ENCODE measurements around the gene MFSD2A. TPM values are rescaled to one million over a fixed set of nuclear protein-coding genes. Genes with fewer than 3 reads are reported as not detected.

Gene MFSD2A
- total and polyA plus RNA-seq, 10 of the 15 experiments (the other 5 are each of a cell fraction or from before 2014, with no cell fraction given), result 0.84 to 30.1 (median 15.2) TPM

GRCh38 chr1:39926820-39927219 is 28.1 kb upstream of the MFSD2A start:
- Histone ChIP-seq H3K9ac (ENCODE audit: control insufficient read depth, insufficient read depth, low read length) (no peak overlapping the region), H3K4me3 (no peak overlapping the region), H3K27me3 (replicated peaks in 1 of 2; ENCODE audit: control insufficient read depth in 2 of 2, insufficient read depth in 2 of 2, low read length in 1 of 2) (no peaks in the 10 kb centered on the region), H4K20me1 (ENCODE audit: control insufficient read depth, insufficient read depth) (no peaks in the 10 kb centered on the region), H3K4me2 (ENCODE audit: control insufficient read depth, insufficient read depth) (no peak overlapping the region), H3K27ac (ENCODE audit: control insufficient read depth, insufficient read depth) (no peak overlapping the region), H2AFZ (ENCODE audit: control insufficient read depth, low read depth, low read length) (no peak overlapping the region), H3K36me3 (ENCODE audit: control insufficient read depth in 2 of 2, insufficient read depth in 2 of 2, low read length in 1 of 2) (no peaks in the 10 kb centered on the region), H3K9me3 (replicated peaks; ENCODE audit: control insufficient read depth, insufficient read depth, low read length) (no peaks in the 10 kb centered on the region), H3K4me1 (ENCODE audit: control insufficient read depth, insufficient read depth, low read length) (no peaks in the 10 kb centered on the region), H3K79me2 (ENCODE audit: control insufficient read depth, insufficient read depth, low read length) (no peaks in the 10 kb centered on the region)
- intact Hi-C loops (cut with micrococcal nuclease; ENCODE audit: unreplicated experiment) (no loop called here), in situ Hi-C loops (cut with MboI) (no loop called here)
- RAD21 ChIA-PET (ENCODE audit: unreplicated experiment), result interaction anchor here (0.5 to 1.5 kb wide), 4 partner anchors 29 to 128 kb away, joined by 3 to 5 read pairs (median 3); no protein-coding TSS in a partner anchor
- CTCF ChIA-PET, result interaction anchor here (0.6 to 10.3 kb wide), 4 partner anchors 24 to 128 kb away, joined by 3 to 311 read pairs (median 10); no protein-coding TSS in a partner anchor
- BruUV-seq (replicated peaks), result no TSS peak
- no peak for DNase-seq (ENCODE audit: low read depth, low spot score)
- ATAC-seq, result no peak
- SMC1A ChIA-PET (ENCODE audit: uncharacterized antibody, unreplicated experiment), result interaction anchor here (1.4 kb wide), 1 partner anchor 55 kb away, joined by 3 read pairs; no protein-coding TSS in a partner anchor
- POLR2A ChIA-PET, result no interaction called here
- WGBS (ENCODE audit: insufficient coverage, insufficient replicate concordance, low lambda C conversion rate, missing lambda C conversion rate), result 64% methylated on average over 6 of the region's 6 CpGs
- FAIRE-seq, result no peak
- no peak for TF ChIP-seq SPI1 (IDR thresholded peaks at IDR 0.05; ENCODE audit: borderline replicate concordance, insufficient read depth, low read depth, low read length)
- no peak for TF ChIP-seq IKZF1 (conservative IDR thresholded peaks at IDR 0.05)
- TF ChIP-seq RUNX3 (IDR thresholded peaks at IDR 0.05; ENCODE audit: low read length), result no peak
- no peak for TF ChIP-seq RAD51 (IDR thresholded peaks at IDR 0.05)
- TF ChIP-seq PAX5 (IDR thresholded peaks at IDR 0.05; ENCODE audit: borderline replicate concordance, low read depth, low read length), result no peak
- TF ChIP-seq SREBF2 (IDR thresholded peaks at IDR 0.05; ENCODE audit: low read length), result no peak
- no peak for TF ChIP-seq SP1 (IDR thresholded peaks at IDR 0.05; ENCODE audit: low read depth, low read length)
- no peak for TF ChIP-seq TCF12 (IDR thresholded peaks at IDR 0.05; ENCODE audit: low read depth, low read length)
- TF ChIP-seq RAD21 (IDR thresholded peaks at IDR 0.05; ENCODE audit: insufficient read depth, low read depth, low read length), result no peak
- TF ChIP-seq ZNF592 (IDR thresholded peaks at IDR 0.05), result no peak
- TF ChIP-seq RCOR1 (conservative IDR thresholded peaks at IDR 0.05; ENCODE audit: low read depth, low read length), result no peak
- TF ChIP-seq ZNF24 (IDR thresholded peaks at IDR 0.05), result no peak
- TF ChIP-seq MYC (IDR thresholded peaks at IDR 0.05; ENCODE audit: insufficient read depth, insufficient read length, insufficient replicate concordance, low read length, severe bottlenecking), result no peak
- TF ChIP-seq SRF (IDR thresholded peaks at IDR 0.05; ENCODE audit: low read depth in 2 of 2, low read length in 2 of 2), result no peak
- TF ChIP-seq NR2F1 (conservative IDR thresholded peaks at IDR 0.05), result no peak
- TF ChIP-seq CREB1 (IDR thresholded peaks at IDR 0.05; ENCODE audit: low read depth), result no peak
- TF ChIP-seq CBX3 (IDR thresholded peaks at IDR 0.05; ENCODE audit: borderline replicate concordance, low read depth), result no peak
- TF ChIP-seq SUPT20H (IDR thresholded peaks at IDR 0.05; ENCODE audit: borderline replicate concordance, control insufficient read depth, low read depth, low read length), result no peak
- TF ChIP-seq BMI1 (IDR thresholded peaks at IDR 0.05; ENCODE audit: borderline replicate concordance), result no peak

Data from GM12878 (cell line).